Measurements from ENCODE around the gene KCNA2. TPM values are rescaled to one million over a fixed set of nuclear protein-coding genes. Genes with fewer than 3 reads are reported as not detected.

The KCNA2 gene
- total and polyA plus RNA-seq, 5 donors from 2014 or later = 0.50 to 5.8 (median 0.64) TPM

GRCh38 chr1:110620686-110621085, 14.5 kb upstream of the KCNA2 start:
- Mint-ChIP-seq H3K36me3 (peaks cover 10% of the 10 kb centered on the region), H3K9me3 (peaks cover 0 to 4% (median 1%) of the 10 kb centered on the region in 7 donors), H3K27ac (peak overlapping the region; percentile 92 to 96 (median 95)), H3K27me3 (peaks cover 5% of the 10 kb centered on the region), H3K4me1 (peaks cover 27 to 42% (median 37%) of the 10 kb centered on the region in 4 donors), H3K4me3 (peak overlapping the region; percentile 47 to 94 (median 86))
- peaks cover 26% of the 10 kb centered on the region for H3K4me1 ChIP-seq (ENCODE audit: control insufficient read depth, insufficient read depth, low read length, poor library complexity, severe bottlenecking)
- no peak overlapping the region for H3K27ac ChIP-seq (ENCODE audit: insufficient read depth, low read length, poor library complexity, severe bottlenecking)
- ATAC-seq (ENCODE audit: low read depth in 2 of 2) = no peak
- no peaks in the 10 kb centered on the region for H3K27me3 ChIP-seq (ENCODE audit: control insufficient read depth, insufficient read depth, low read length)
- DNase-seq = no peak
- no peaks in the 10 kb centered on the region for H3K9me3 ChIP-seq (ENCODE audit: control insufficient read depth in 2 of 2, low read length in 2 of 2)
- peaks cover 5% of the 10 kb centered on the region for H3K36me3 ChIP-seq (ENCODE audit: control insufficient read depth, insufficient read depth, low read length)
- H3K4me3 ChIP-seq (ENCODE audit: low read depth, low read length) = no peak overlapping the region

GRCh38 chr1:110620250-110620615, 14.1 kb upstream of the KCNA2 start:
- peaks cover 30 to 43% (median 38%) of the 10 kb centered on the region in 4 donors for H3K4me1 Mint-ChIP-seq
- H3K9me3 Mint-ChIP-seq = peaks cover 0 to 4% (median 1%) of the 10 kb centered on the region in 7 donors
- DNase-seq (peak in 1 of 3 donors; percentile 88), ATAC-seq (ENCODE audit: low read depth in 2 of 2) (peak; percentile 12 to 16)
- H3K36me3 Mint-ChIP-seq = peaks cover 10% of the 10 kb centered on the region
- H3K27me3 Mint-ChIP-seq = peaks cover 5% of the 10 kb centered on the region
- Histone ChIP-seq H3K27ac (ENCODE audit: insufficient read depth, low read length, poor library complexity, severe bottlenecking) (peak overlapping the region; percentile 78), H3K4me3 (ENCODE audit: low read depth, low read length) (peak overlapping the region; percentile 90), H3K4me1 (ENCODE audit: control insufficient read depth, insufficient read depth, low read length, poor library complexity, severe bottlenecking) (peaks cover 26% of the 10 kb centered on the region), H3K27me3 (ENCODE audit: control insufficient read depth, insufficient read depth, low read length) (no peaks in the 10 kb centered on the region), H3K36me3 (ENCODE audit: control insufficient read depth, insufficient read depth, low read length) (peaks cover 5% of the 10 kb centered on the region), H3K9me3 (ENCODE audit: control insufficient read depth in 2 of 2, low read length in 2 of 2) (no peaks in the 10 kb centered on the region)
- peak overlapping the region; percentile 92 to 96 (median 95) for H3K27ac Mint-ChIP-seq
- H3K4me3 Mint-ChIP-seq = peak overlapping the region; percentile 84 to 97 (median 91)

GRCh38 chr1:110619412-110620249, 13.5 kb upstream of the KCNA2 start:
- H3K9me3 ChIP-seq (ENCODE audit: control insufficient read depth in 2 of 2, low read length in 2 of 2) = no peaks in the 10 kb centered on the region
- peaks cover 7% of the 10 kb centered on the region for H3K36me3 Mint-ChIP-seq
- peak overlapping the region; percentile 84 to 97 (median 91) for H3K4me3 Mint-ChIP-seq
- peak overlapping the region; percentile 90 for H3K4me3 ChIP-seq (ENCODE audit: low read depth, low read length)
- H3K27ac Mint-ChIP-seq = peak overlapping the region; percentile 92 to 96 (median 95)
- peaks cover 5% of the 10 kb centered on the region for H3K36me3 ChIP-seq (ENCODE audit: control insufficient read depth, insufficient read depth, low read length)
- peak; percentile 80 to 92 (median 92) for DNase-seq
- peaks cover 26% of the 10 kb centered on the region for H3K4me1 ChIP-seq (ENCODE audit: control insufficient read depth, insufficient read depth, low read length, poor library complexity, severe bottlenecking)
- ATAC-seq (ENCODE audit: low read depth in 2 of 2) = peak; percentile 86 to 88
- H3K27ac ChIP-seq (ENCODE audit: insufficient read depth, low read length, poor library complexity, severe bottlenecking) = peak overlapping the region; percentile 78
- peaks cover 5% of the 10 kb centered on the region for H3K27me3 Mint-ChIP-seq
- no peaks in the 10 kb centered on the region for H3K27me3 ChIP-seq (ENCODE audit: control insufficient read depth, insufficient read depth, low read length)
- H3K4me1 Mint-ChIP-seq = peaks cover 30 to 44% (median 38%) of the 10 kb centered on the region in 4 donors
- H3K9me3 Mint-ChIP-seq = peaks cover 0 to 4% (median 1%) of the 10 kb centered on the region in 7 donors

GRCh38 chr1:110618668-110619067, 12.5 kb upstream of the KCNA2 start:
- peaks cover 0 to 3% (median 1%) of the 10 kb centered on the region in 7 donors for H3K9me3 Mint-ChIP-seq
- H3K27ac ChIP-seq (ENCODE audit: insufficient read depth, low read length, poor library complexity, severe bottlenecking) = no peak overlapping the region
- ATAC-seq (ENCODE audit: low read depth in 2 of 2) (no peak), DNase-seq (no peak)
- peak overlapping the region in 3 of 4 donors; percentile 88 to 97 (median 94) for H3K4me3 Mint-ChIP-seq
- H3K4me1 ChIP-seq (ENCODE audit: control insufficient read depth, insufficient read depth, low read length, poor library complexity, severe bottlenecking) = peaks cover 26% of the 10 kb centered on the region
- no peaks in the 10 kb centered on the region for H3K9me3 ChIP-seq (ENCODE audit: control insufficient read depth in 2 of 2, low read length in 2 of 2)
- H3K4me3 ChIP-seq (ENCODE audit: low read depth, low read length) = peak overlapping the region; percentile 90
- H3K4me1 Mint-ChIP-seq = peaks cover 26 to 45% (median 39%) of the 10 kb centered on the region in 4 donors
- H3K27me3 ChIP-seq (ENCODE audit: control insufficient read depth, insufficient read depth, low read length) = no peaks in the 10 kb centered on the region
- peaks cover 3% of the 10 kb centered on the region for H3K36me3 Mint-ChIP-seq
- peak overlapping the region in 1 of 3 donors; percentile 96 for H3K27ac Mint-ChIP-seq
- peaks cover 5% of the 10 kb centered on the region for H3K27me3 Mint-ChIP-seq
- peaks cover 5% of the 10 kb centered on the region for H3K36me3 ChIP-seq (ENCODE audit: control insufficient read depth, insufficient read depth, low read length)

- Mint-ChIP-seq H3K9me3 (peaks cover 0 to 2% (median 0%) of the 10 kb centered on the region in 7 donors), H3K4me3 (peak overlapping the region in 2 of 4 donors; percentile 47 to 68), H3K36me3 (peaks cover under 1% of the 10 kb centered on the region), H3K27me3 (peaks cover 5% of the 10 kb centered on the region), H3K4me1 (peaks cover 26 to 45% (median 37%) of the 10 kb centered on the region in 4 donors), H3K27ac (peak overlapping the region; percentile 78 to 88 (median 84))
- H3K27ac ChIP-seq (ENCODE audit: insufficient read depth, low read length, poor library complexity, severe bottlenecking) = no peak overlapping the region
- H3K9me3 ChIP-seq (ENCODE audit: control insufficient read depth in 2 of 2, low read length in 2 of 2) = no peaks in the 10 kb centered on the region
- ATAC-seq (ENCODE audit: low read depth in 2 of 2) = no peak
- no peaks in the 10 kb centered on the region for H3K36me3 ChIP-seq (ENCODE audit: control insufficient read depth, insufficient read depth, low read length)
- no peaks in the 10 kb centered on the region for H3K27me3 ChIP-seq (ENCODE audit: control insufficient read depth, insufficient read depth, low read length)
- H3K4me3 ChIP-seq (ENCODE audit: low read depth, low read length) = no peak overlapping the region
- H3K4me1 ChIP-seq (ENCODE audit: control insufficient read depth, insufficient read depth, low read length, poor library complexity, severe bottlenecking) = peaks cover 26% of the 10 kb centered on the region
- no peak for DNase-seq
These were observed 11.4 kb upstream of the KCNA2 start for GRCh38 chr1:110617589-110617988.

GRCh38 chr1:110617116-110617515, 11.0 kb upstream of the KCNA2 start:
- Histone ChIP-seq H3K27ac (ENCODE audit: insufficient read depth, low read length, poor library complexity, severe bottlenecking) (no peak overlapping the region), H3K4me1 (ENCODE audit: control insufficient read depth, insufficient read depth, low read length, poor library complexity, severe bottlenecking) (peaks cover 26% of the 10 kb centered on the region), H3K27me3 (ENCODE audit: control insufficient read depth, insufficient read depth, low read length) (no peaks in the 10 kb centered on the region), H3K4me3 (ENCODE audit: low read depth, low read length) (no peak overlapping the region), H3K9me3 (ENCODE audit: control insufficient read depth in 2 of 2, low read length in 2 of 2) (no peaks in the 10 kb centered on the region), H3K36me3 (ENCODE audit: control insufficient read depth, insufficient read depth, low read length) (no peaks in the 10 kb centered on the region)
- peak overlapping the region in 2 of 4 donors; percentile 47 to 68 for H3K4me3 Mint-ChIP-seq
- H3K4me1 Mint-ChIP-seq = peaks cover 26 to 48% (median 37%) of the 10 kb centered on the region in 4 donors
- peaks cover 4% of the 10 kb centered on the region for H3K36me3 Mint-ChIP-seq
- peak overlapping the region; percentile 47 to 84 (median 74) for H3K27ac Mint-ChIP-seq
- peaks cover 5% of the 10 kb centered on the region for H3K27me3 Mint-ChIP-seq
- DNase-seq (no peak), ATAC-seq (ENCODE audit: low read depth in 2 of 2) (no peak)
- peaks cover 0 to 2% (median 0%) of the 10 kb centered on the region in 7 donors for H3K9me3 Mint-ChIP-seq

GRCh38 chr1:110616587-110616986, 10.4 kb upstream of the KCNA2 start:
- H3K36me3 ChIP-seq (ENCODE audit: control insufficient read depth, insufficient read depth, low read length) = no peaks in the 10 kb centered on the region
- DNase-seq (no peak), ATAC-seq (ENCODE audit: low read depth in 2 of 2) (no peak)
- H3K4me1 Mint-ChIP-seq = peaks cover 26 to 48% (median 37%) of the 10 kb centered on the region in 4 donors
- H3K4me3 ChIP-seq (ENCODE audit: low read depth, low read length) = no peak overlapping the region
- no peaks in the 10 kb centered on the region for H3K9me3 ChIP-seq (ENCODE audit: control insufficient read depth in 2 of 2, low read length in 2 of 2)
- H3K36me3 Mint-ChIP-seq = peaks cover 4% of the 10 kb centered on the region
- H3K27me3 ChIP-seq (ENCODE audit: control insufficient read depth, insufficient read depth, low read length) = no peaks in the 10 kb centered on the region
- H3K27me3 Mint-ChIP-seq = peaks cover 5% of the 10 kb centered on the region
- H3K27ac ChIP-seq (ENCODE audit: insufficient read depth, low read length, poor library complexity, severe bottlenecking) = no peak overlapping the region
- H3K4me1 ChIP-seq (ENCODE audit: control insufficient read depth, insufficient read depth, low read length, poor library complexity, severe bottlenecking) = peaks cover 26% of the 10 kb centered on the region
- peak overlapping the region in 2 of 3 donors; percentile 26 to 56 for H3K27ac Mint-ChIP-seq
- H3K9me3 Mint-ChIP-seq = peaks cover 0 to 2% (median 0%) of the 10 kb centered on the region in 7 donors
- H3K4me3 Mint-ChIP-seq = peak overlapping the region in 1 of 4 donors; percentile 10

Data from CD4-positive, CD25-positive, alpha-beta regulatory T cell (primary cell).